GM06990 (cell line): Measurements from ENCODE around the gene GDPD5.

Source experiments
- DNase-seq: peaks from one replicate; pipeline ENCODE4 v3.0.0-alpha.2; 2011; ENCODE audit not compliant: insufficient read length; ENCODE audit errors: extremely low read depth
- H3K27me3 ChIP-seq: replicated peaks from 2 replicates; pipeline ENCODE4 v1.6.0; 2011; ENCODE audit warnings: low read length; ENCODE audit not compliant: control insufficient read depth, insufficient read depth
- H3K36me3 ChIP-seq: 2 replicates; pipeline ENCODE4 v1.5.1; 2011; ENCODE audit warnings: low read length; ENCODE audit not compliant: control insufficient read depth, insufficient read depth
- H3K4me3 ChIP-seq: replicated peaks from 2 replicates; pipeline ENCODE4 v1.5.1; 2011; ENCODE audit warnings: low read depth, mild to moderate bottlenecking, control low read depth, low read length
- CTCF ChIP-seq: IDR thresholded peaks from 2 replicates; pipeline ENCODE4 v1.5.1; 2011; ENCODE audit warnings: low read length, control low read depth, mild to moderate bottlenecking, inconsistent platforms; ENCODE audit not compliant: insufficient read depth, poor library complexity, severe bottlenecking

Gene GDPD5

DNA sequence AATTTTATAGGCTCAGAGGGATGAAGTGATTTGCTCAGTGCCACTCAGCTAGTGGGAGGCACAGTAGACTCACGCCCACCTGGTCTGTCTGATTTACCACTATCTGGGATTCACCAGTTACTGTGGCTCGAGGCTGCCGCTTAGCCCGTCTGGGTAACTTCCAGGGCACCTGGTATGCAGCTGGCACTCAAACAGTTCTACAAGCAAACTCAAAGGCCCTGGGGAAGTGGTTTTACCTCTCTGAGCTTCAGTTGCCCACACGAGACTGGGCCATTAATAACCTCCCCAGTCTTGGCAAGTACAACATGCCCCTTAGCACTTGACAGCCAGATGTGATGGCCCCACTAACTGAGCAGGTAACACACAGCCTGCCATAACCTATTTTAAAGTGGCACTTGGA, 2.6 kb downstream of the GDPD5 start:
- Histone ChIP-seq H3K36me3 (no peaks in the 10 kb centered on the region), H3K4me3 (no peak overlapping the region), H3K27me3 (no peaks in the 10 kb centered on the region)
- DNase-seq: no peak
- TF ChIP-seq CTCF: no peak

DNA sequence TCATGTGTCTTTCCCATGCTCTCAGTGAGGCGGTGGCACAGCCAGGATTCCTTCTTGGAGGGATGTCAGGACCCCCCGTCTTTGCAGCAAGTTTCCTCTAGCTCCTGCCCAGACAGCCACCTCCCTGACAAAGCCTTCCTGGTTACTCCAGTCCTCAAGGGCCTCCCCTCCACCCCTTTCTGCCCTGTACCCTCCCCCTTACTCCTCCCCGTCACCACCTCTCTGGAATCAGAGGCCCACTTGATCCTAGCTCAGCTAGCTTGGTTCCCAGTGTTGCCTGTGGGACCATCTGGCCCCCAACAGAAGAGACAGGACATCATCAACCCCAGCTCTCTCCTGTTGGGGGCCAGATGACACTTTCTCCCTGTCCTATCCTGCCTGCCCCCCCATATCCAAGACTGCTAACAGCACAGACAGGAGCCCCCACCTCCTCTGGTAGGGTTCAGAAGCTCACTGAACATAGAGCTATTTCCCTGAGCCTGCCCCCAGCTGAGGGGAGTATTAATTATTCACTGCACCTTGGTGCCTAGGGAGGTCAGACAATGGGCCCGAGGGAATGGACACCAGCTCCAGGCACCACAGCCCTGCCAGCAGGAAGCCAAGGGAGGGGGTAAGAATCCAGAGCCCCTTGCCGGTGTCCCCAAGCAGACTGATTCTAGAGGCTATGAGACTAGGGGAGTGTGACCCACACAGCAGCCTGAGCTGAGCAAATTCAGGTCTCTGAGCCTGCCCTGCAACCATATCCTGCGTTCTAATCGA, 3.3 kb downstream of the GDPD5 start:
- no peak for TF ChIP-seq CTCF
- H3K36me3 ChIP-seq: no peaks in the 10 kb centered on the region
- H3K27me3 ChIP-seq: no peaks in the 10 kb centered on the region
- no peak for DNase-seq
- H3K4me3 ChIP-seq: no peak overlapping the region

DNA sequence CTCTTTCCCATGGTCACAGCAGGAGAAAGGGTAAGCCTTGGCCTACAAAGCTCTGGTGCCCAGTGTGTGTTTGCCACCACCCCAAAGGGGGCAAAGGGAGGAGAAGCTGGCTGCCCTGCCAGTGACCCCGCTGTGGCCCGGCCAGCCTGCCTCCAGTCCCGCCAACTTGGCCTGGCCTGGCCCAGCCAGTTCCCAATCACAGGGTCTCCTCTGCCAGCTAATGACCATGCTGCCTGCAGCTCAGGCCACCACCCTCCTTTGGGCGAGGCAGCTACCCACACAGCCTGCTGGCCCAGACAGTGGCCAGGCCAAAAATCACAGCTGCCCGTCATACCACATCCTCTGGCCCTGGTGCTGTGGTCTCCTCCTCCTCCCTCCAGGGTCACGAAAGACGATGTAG, 5.1 kb downstream of the GDPD5 start:
- no peak for DNase-seq
- Histone ChIP-seq H3K36me3 (no peaks in the 10 kb centered on the region), H3K27me3 (no peaks in the 10 kb centered on the region), H3K4me3 (no peak overlapping the region)
- TF ChIP-seq CTCF: no peak

- Histone ChIP-seq H3K36me3 (no peaks in the 10 kb centered on the region), H3K27me3 (no peaks in the 10 kb centered on the region), H3K4me3 (no peak overlapping the region)
- TF ChIP-seq CTCF: no peak
- no peak for DNase-seq
These were observed 6.7 kb downstream of the GDPD5 start for GRCh38 chr11:75518771-75519653.

GRCh38 chr11:75518204-75518549, 7.6 kb downstream of the GDPD5 start:
- H3K36me3 ChIP-seq: no peaks in the 10 kb centered on the region
- DNase-seq: no peak
- no peaks in the 10 kb centered on the region for H3K27me3 ChIP-seq
- no peak overlapping the region for H3K4me3 ChIP-seq
- TF ChIP-seq CTCF: no peak
